ENCODE measurements around the gene PRM2.

GRCh38 chr16:11309895-11310633, 33.8 kb upstream of the PRM2 start:
- TF ChIP-seq CTCF (conservative IDR thresholded peaks at IDR 0.05; ENCODE audit: low read depth in 2 of 2) = no peak
- TF ChIP-seq CREB1 (CRISPR knock-in tag; IDR thresholded peaks at IDR 0.05; ENCODE audit: low read depth) = no peak
- TF ChIP-seq JUNB (IDR thresholded peaks at IDR 0.05; ENCODE audit: unreplicated experiment) = no peak
- TF ChIP-seq EZH2phosphoT487 (IDR thresholded peaks at IDR 0.05; ENCODE audit: unreplicated experiment) = no peak
- TF ChIP-seq EZH2 (IDR thresholded peaks at IDR 0.05; ENCODE audit: low read depth, unreplicated experiment) = no peak
- TF ChIP-seq POLR2AphosphoS5 (IDR thresholded peaks at IDR 0.05; ENCODE audit: low read depth) = no peak
- no peak for TF ChIP-seq ETS1 (IDR thresholded peaks at IDR 0.05)
- no peak for TF ChIP-seq STAT1 (IDR thresholded peaks at IDR 0.05; ENCODE audit: unreplicated experiment)
- no peak for TF ChIP-seq REST (IDR thresholded peaks at IDR 0.05; ENCODE audit: unreplicated experiment)
- TF ChIP-seq ZNF331 (CRISPR knock-in tag; IDR thresholded peaks at IDR 0.05; ENCODE audit: low read depth) = no peak
- no peak for TF ChIP-seq ZNF114 (CRISPR knock-in tag; IDR thresholded peaks at IDR 0.05)
- no peak for TF ChIP-seq ZNF462 (CRISPR knock-in tag; IDR thresholded peaks at IDR 0.05)
